Muscle layer of duodenum (tissue), 2 donors: ENCODE results near the gene BICDL1.

ENCODE experiments used
- H3K27ac ChIP-seq: one replicate; pipeline ENCODE4 v1.7.0; 2013; ENCODE audit warnings: mild to moderate bottlenecking, low read length
- H3K27me3 ChIP-seq: one replicate; pipeline ENCODE4 v1.7.0; 2013; ENCODE audit warnings: low read depth, mild to moderate bottlenecking, control low read depth, low read length
- H3K36me3 ChIP-seq, 2 donors: one replicate each; pipeline ENCODE4 v1.7.0; 2013; ENCODE audit warnings: low read length in 2 of 2, control low read depth in 1 of 2, mild to moderate bottlenecking in 1 of 2; ENCODE audit not compliant: insufficient read depth in 2 of 2, control insufficient read depth in 1 of 2
- H3K4me1 ChIP-seq, 2 donors: one replicate each; pipeline ENCODE4 v1.7.0; 2013; ENCODE audit warnings: low read length in 2 of 2, mild to moderate bottlenecking in 2 of 2, control low read depth in 1 of 2, moderate library complexity in 1 of 2; ENCODE audit not compliant: insufficient read depth in 2 of 2, control insufficient read depth in 1 of 2
- H3K4me3 ChIP-seq, 2 donors: one replicate each; pipeline ENCODE4 v1.7.0; 2013; ENCODE audit warnings: low read length in 2 of 2, low read depth in 1 of 2, mild to moderate bottlenecking in 1 of 2
- H3K9me3 ChIP-seq, 2 donors: one replicate each; pipeline ENCODE4 v1.7.0; 2013; ENCODE audit warnings: low read length in 2 of 2, control low read depth in 1 of 2, mild to moderate bottlenecking in 1 of 2; ENCODE audit not compliant: control insufficient read depth in 1 of 2
- donor health status: healthy.

The BICDL1 gene

DNA sequence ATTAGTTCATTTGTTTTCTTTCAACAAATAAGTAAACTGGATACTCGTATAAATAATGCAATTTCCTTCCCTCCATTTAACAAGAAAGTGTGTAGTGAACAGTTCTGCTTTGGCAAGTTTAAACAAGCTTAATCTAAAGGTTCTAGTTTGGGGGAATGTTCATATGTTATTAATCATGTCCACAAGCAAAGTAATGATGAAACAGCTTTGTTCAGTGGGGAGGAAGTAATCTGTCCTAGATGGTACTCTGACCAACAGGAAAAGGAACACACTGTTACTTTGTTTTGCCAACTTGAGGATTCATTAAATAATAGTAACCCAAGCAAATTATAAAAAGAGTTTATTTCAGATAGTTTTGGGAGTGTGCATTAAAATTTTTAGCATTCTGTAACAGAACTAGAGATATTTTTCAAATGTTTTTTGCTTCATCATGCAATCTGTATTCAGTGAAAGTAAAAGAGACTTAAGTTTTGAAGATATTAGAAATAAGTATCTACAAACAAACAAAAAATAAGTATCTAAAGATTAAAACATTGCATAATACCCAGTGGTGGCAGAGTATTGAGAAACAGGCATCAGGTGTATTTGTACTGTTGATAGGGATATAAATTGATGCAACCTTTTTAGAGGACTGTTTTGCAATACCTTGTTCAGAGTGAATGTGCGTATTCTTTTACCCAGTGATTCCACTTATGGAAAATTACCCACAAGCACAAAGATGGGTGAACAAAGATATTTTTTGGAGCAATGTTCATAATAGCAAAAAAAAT, 66.4 kb downstream of the BICDL1 start:
- Histone ChIP-seq H3K27ac (no peak overlapping the region), H3K4me3 (no peak overlapping the region), H3K27me3 (no peaks in the 10 kb centered on the region), H3K36me3 (no peaks in the 10 kb centered on the region), H3K9me3 (no peaks in the 10 kb centered on the region), H3K4me1 (no peaks in the 10 kb centered on the region)

GRCh38 chr12:120056739-120057138, 67.7 kb downstream of the BICDL1 start:
- Histone ChIP-seq H3K4me1 (no peaks in the 10 kb centered on the region), H3K4me3 (no peak overlapping the region), H3K27me3 (no peaks in the 10 kb centered on the region), H3K36me3 (no peaks in the 10 kb centered on the region), H3K9me3 (no peaks in the 10 kb centered on the region), H3K27ac (no peak overlapping the region)

DNA sequence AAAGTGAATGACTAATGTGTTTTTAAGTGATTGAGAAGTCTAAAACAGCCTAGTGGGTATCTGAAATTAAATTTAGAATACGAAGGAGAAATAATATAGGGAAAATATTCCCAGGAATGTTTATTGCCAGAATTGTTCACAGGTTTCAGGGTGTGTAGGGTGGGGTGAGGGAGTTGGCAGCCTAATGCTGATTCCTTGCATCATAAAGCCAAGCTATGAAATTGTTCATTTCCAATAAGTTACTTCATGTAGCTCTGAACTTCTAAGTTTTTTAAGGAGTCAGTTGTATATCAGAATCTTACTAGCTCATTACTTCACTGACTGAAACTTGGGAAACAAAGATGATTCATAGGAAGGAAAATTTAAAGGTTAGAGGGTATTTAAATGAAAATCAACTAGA, 71.2 kb downstream of the BICDL1 start:
- Histone ChIP-seq H3K27me3 (no peaks in the 10 kb centered on the region), H3K9me3 (no peaks in the 10 kb centered on the region), H3K4me1 (no peaks in the 10 kb centered on the region), H3K4me3 (no peak overlapping the region), H3K27ac (no peak overlapping the region), H3K36me3 (no peaks in the 10 kb centered on the region)

- no peak overlapping the region for H3K27ac ChIP-seq
- no peaks in the 10 kb centered on the region for H3K4me1 ChIP-seq
- no peak overlapping the region for H3K4me3 ChIP-seq
- no peaks in the 10 kb centered on the region for H3K36me3 ChIP-seq
- H3K9me3 ChIP-seq: no peaks in the 10 kb centered on the region
- no peaks in the 10 kb centered on the region for H3K27me3 ChIP-seq
These were observed 71.7 kb downstream of the BICDL1 start for GRCh38 chr12:120060717-120061116.

- Histone ChIP-seq H3K36me3 (no peaks in the 10 kb centered on the region), H3K4me3 (no peak overlapping the region), H3K4me1 (no peaks in the 10 kb centered on the region), H3K27ac (no peak overlapping the region), H3K27me3 (no peaks in the 10 kb centered on the region), H3K9me3 (no peaks in the 10 kb centered on the region)
These were observed 72.7 kb downstream of the BICDL1 start for GRCh38 chr12:120061575-120062214.

DNA sequence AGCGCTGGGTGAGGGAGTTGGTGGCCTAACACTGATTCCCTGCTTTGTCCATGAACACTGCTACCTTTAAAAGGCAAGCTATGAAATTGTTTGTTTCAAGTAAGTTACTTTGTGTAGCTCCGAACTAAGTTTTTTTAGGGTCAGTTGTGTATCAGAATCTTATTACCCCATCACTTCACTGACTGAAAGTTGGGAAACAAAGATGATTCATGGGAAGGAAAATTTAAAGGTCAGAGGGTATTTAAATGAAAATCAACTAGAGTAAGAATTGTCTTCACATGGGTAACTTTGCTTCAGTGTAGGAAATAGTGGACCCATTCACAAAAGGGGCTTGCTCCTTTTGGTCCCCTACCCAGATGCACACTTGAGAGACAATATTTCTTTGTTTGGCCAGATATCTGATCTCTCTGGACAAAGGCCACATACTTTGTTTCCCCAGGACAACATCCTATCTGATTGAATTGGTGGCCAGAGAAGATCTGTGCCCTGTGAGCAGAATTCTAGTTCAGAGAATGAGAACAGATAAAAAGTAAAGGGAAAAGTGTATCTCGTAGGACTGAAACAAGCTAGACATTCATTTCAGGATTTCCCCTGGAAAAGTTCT, 74.0 kb downstream of the BICDL1 start:
- H3K27me3 ChIP-seq: no peaks in the 10 kb centered on the region
- no peaks in the 10 kb centered on the region for H3K36me3 ChIP-seq
- H3K9me3 ChIP-seq: no peaks in the 10 kb centered on the region
- H3K4me1 ChIP-seq: no peaks in the 10 kb centered on the region
- H3K27ac ChIP-seq: no peak overlapping the region
- H3K4me3 ChIP-seq: no peak overlapping the region

GRCh38 chr12:120064054-120064940, 75.3 kb downstream of the BICDL1 start:
- Histone ChIP-seq H3K27me3 (no peaks in the 10 kb centered on the region), H3K27ac (no peak overlapping the region), H3K9me3 (no peaks in the 10 kb centered on the region), H3K4me1 (no peaks in the 10 kb centered on the region), H3K36me3 (no peaks in the 10 kb centered on the region), H3K4me3 (no peak overlapping the region)

DNA sequence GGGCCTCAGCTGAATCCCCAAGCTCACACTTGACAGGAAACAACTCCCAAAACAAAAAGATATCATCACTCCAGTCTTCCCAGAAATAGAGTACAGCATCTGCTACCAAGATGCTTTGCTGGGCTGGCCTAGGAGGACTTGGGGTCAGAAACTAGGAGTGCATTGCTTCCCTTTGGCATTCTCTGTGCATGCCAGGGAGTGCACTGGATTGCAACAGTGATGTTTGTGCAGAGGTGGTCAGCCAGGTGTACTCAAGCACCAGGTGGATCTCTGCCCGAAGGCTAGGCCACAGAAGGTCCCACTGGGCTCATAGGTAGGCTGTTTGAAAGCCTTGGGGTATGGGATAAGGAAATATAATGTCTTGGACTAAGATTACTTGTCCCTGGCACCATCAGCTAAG, 76.4 kb downstream of the BICDL1 start:
- no peaks in the 10 kb centered on the region for H3K9me3 ChIP-seq
- no peak overlapping the region for H3K4me3 ChIP-seq
- H3K27me3 ChIP-seq: no peaks in the 10 kb centered on the region
- no peaks in the 10 kb centered on the region for H3K4me1 ChIP-seq
- no peaks in the 10 kb centered on the region for H3K36me3 ChIP-seq
- no peak overlapping the region for H3K27ac ChIP-seq

- no peak overlapping the region for H3K27ac ChIP-seq
- no peak overlapping the region for H3K4me3 ChIP-seq
- no peaks in the 10 kb centered on the region for H3K4me1 ChIP-seq
- H3K27me3 ChIP-seq: no peaks in the 10 kb centered on the region
- no peaks in the 10 kb centered on the region for H3K9me3 ChIP-seq
- H3K36me3 ChIP-seq: no peaks in the 10 kb centered on the region
These were observed 77.3 kb downstream of the BICDL1 start for GRCh38 chr12:120066341-120066740.

- H3K27me3 ChIP-seq: no peaks in the 10 kb centered on the region
- no peaks in the 10 kb centered on the region for H3K9me3 ChIP-seq
- H3K4me1 ChIP-seq: no peaks in the 10 kb centered on the region
- no peak overlapping the region for H3K27ac ChIP-seq
- no peaks in the 10 kb centered on the region for H3K36me3 ChIP-seq
- H3K4me3 ChIP-seq: no peak overlapping the region
These were observed 78.2 kb downstream of the BICDL1 start for GRCh38 chr12:120067084-120067869.
